Omental fat pad (tissue), 4 donors: ENCODE measurements around the gene HP. TPM values are rescaled to one million over a fixed set of nuclear protein-coding genes. Genes with fewer than 3 reads are reported as not detected.

Source experiments
- ATAC-seq: fragments of 150-250 bp; one replicate; pipeline ENCODE4 v1.9.1; 2016; ENCODE audit warnings: mild to moderate bottlenecking, moderate library complexity; ENCODE audit not compliant: low FRiP score
- DNase-seq: peaks from one replicate; pipeline ENCODE4 v3.0.0-alpha.2; 2019; ENCODE audit warnings: low spot score
- CTCF ChIP-seq, 3 donors: fragments of 450-650 bp; IDR thresholded peaks; one replicate each; pipeline ENCODE4 v1.5.1; 2016 to 2017; ENCODE audit warnings: antibody characterized with exemption in 3 of 3, mild to moderate bottlenecking in 3 of 3, moderate library complexity in 2 of 3
- total RNA-seq, 4 donors: library from RNA; depleted of rRNA; stranded (reverse); fragments of >200 nt; gene quantifications; one replicate each; pipeline ENCODE4 v1.1.0, GENCODE V29; 2016

The HP gene
- total RNA-seq, 4 donors from 2014 or later, result 48.9 to 4,795 (median 1,381) TPM

DNA sequence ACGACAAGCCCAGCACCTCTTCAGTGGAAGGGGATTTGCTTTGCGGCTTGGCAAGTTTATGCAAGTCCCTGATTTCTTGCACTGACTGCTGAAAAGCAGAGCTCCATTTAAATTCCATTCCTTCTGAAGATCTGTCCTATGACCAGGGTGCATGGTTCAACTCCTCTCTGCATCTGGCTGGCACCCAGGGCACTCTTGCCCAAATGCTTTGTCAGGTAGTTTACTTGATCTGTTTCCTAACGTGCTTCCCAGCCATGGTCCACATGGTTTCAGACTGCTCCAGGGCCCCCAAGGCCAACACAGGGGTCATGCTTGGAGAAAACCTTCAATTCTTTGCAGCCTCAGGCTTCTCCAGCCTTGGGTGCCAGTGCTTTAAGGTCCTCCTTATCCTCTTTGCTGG lies 11.2 kb upstream of the HP start:
- TF ChIP-seq CTCF (IDR thresholded peaks at IDR 0.05), result no peak
- ATAC-seq (no peak), DNase-seq (no peak)

- ATAC-seq (no peak), DNase-seq (no peak)
- no peak for TF ChIP-seq CTCF (IDR thresholded peaks at IDR 0.05)
Measured at GRCh38 chr16:72043539-72043938, 10.8 kb upstream of the HP start.

DNA sequence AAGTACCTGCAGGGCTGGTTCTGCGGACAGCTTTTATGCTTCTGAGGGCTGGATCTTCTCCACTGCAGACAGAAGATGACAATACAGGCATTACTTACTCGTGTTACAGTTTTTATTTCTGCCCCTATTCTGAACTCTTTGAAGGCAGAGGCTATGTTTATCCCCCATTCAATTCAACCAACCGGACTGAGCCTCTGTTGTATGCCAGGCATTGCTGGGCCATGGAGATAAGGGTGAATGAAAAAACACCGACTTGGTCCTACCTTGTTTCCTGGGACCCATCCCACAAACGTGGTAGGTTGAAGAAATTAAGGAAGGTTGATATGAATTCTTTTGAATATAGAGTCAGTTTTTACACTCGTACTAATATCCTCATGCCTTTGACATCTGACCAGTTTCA lies 10.0 kb upstream of the HP start:
- ATAC-seq, result no peak
- no peak for TF ChIP-seq CTCF (IDR thresholded peaks at IDR 0.05)
- no peak for DNase-seq

DNA sequence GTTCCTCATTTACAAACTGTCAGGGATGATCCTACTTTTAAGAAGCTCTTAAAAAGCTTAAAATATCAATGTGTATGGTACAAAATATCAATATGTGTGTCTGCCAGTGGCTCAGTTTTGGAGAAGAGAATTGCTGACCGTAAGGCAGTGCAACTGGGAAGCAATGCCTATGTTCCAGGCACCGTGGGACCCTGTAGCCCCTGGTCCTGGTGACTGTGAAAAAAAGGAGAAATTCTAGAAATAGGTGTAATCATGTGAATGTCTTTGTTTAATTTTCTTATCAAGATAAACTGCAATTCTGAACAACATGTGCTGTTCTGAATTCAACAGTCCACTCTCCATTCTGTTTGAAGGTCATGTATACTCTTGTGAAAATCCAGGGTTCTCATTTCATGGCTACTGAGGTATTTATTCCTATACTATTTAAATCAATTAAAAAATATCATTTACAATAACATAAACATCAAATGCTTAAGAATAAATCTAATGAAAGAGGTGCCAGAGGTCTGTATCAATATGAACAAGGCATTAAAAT lies 9.4 kb upstream of the HP start:
- DNase-seq (no peak), ATAC-seq (no peak)
- no peak for TF ChIP-seq CTCF (IDR thresholded peaks at IDR 0.05)

DNA sequence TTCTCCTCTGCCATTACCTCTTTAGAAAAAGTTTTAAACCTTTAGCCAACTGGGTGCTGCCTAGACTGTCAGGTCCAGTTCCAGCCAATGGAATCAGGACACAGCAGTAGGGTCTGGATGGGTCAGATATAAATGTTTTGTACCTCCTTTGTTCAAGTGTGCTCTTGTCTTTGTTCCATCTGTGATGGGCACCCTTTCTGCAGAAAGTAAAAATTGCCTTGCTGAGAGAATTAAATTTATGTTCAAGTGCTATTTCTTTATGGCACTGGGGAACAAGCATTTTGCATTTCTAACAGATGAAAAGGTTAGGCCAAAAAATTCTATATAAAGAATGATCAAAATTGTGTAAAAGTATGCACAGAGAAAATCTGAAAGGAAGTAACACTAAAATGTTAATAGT lies 5.2 kb upstream of the HP start:
- ATAC-seq (no peak), DNase-seq (no peak)
- no peak for TF ChIP-seq CTCF (IDR thresholded peaks at IDR 0.05)

DNA sequence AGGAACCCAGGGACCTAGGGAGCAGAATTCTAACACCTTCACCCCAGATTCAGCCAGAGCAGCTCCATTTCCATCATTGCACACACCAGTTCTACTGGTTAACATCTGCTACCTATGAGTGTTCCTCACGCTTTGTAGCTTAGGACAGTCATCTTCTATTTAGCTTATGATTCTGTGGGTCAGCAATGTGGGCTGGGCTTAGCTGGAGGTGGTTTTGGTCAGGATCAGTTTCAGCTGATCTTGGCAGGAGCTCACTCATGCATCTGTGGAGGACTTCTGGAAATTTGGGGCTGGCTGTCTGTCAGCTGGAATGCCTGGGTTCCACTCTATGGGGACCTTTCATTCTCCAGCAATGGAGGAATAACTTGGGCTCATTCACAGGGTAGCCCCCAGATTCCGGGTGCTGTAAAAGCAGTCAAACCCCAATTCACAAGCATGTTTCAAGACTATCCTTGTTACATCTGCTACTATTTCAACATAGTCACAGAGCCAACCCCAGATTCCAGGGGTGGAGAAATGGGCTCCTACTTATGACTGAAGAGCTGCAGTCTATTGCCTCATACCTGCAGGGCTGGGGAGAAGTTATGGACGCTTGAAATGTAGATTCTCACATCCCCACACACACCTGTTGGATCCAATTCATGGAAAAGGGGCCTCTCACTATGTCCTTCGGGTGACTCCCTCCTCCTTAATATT lies 3.4 kb upstream of the HP start:
- no peak for TF ChIP-seq CTCF (IDR thresholded peaks at IDR 0.05)
- ATAC-seq (peak; percentile 56), DNase-seq (no peak)

DNA sequence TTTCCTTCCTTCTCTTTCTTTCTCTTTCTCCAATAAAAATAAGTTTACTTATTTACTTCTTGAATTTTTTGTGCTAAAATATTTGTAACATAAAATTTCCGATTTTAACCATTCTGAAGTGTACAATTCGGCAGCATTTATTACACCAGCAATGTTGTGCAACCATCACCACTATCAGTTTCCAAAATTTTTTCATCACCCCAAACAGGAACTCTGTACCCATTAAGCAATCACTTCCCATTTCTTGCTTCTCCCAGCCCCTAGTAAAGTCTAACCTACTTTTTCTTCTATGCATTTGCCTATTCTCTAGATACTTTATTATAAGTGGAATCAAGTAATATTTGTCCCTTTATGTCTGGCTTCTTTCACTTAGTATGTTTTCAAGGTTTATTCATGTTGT lies 2.5 kb upstream of the HP start:
- no peak for ATAC-seq
- no peak for TF ChIP-seq CTCF (IDR thresholded peaks at IDR 0.05)
- no peak for DNase-seq
